K562 (cell line): ENCODE measurements around the gene VASH2. TPM values are rescaled to one million over a fixed set of nuclear protein-coding genes. Genes with fewer than 3 reads are reported as not detected.
A peak's percentile ranks its signal among the peaks of the same experiment; 100 is the strongest.

Experiments used
- C11orf30 ChIP-seq: fragments of 450-650 bp; IDR thresholded peaks from 2 replicates; pipeline ENCODE4 v1.6.1; 2016; ENCODE audit warnings: low read depth, mild to moderate bottlenecking
- CTCF ChIP-seq, 3 experiments: IDR thresholded peaks in 2 of 3; conservative IDR thresholded peaks in 1 of 3; 2 replicates each; pipeline ENCODE4 v1.5.1; 2011 to 2012; ENCODE audit warnings: low read length in 3 of 3, mild to moderate bottlenecking in 3 of 3, control low read depth in 2 of 3, improper control_type of control experiment in 1 of 3, inconsistent platforms in 1 of 3, low read depth in 1 of 3, mixed read lengths in 1 of 3, moderate library complexity in 1 of 3; ENCODE audit not compliant: insufficient read depth in 2 of 3
- NCOA2 ChIP-seq, 2 experiments: fragments of 450-650 bp; IDR thresholded peaks; 2 replicates each; pipeline ENCODE4 v1.6.1; 2018; ENCODE audit warnings: mild to moderate bottlenecking in 2 of 2, moderate library complexity in 1 of 2; ENCODE audit not compliant: partially characterized antibody in 2 of 2
- NFIC ChIP-seq: fragments of 450-650 bp; IDR thresholded peaks from 2 replicates; pipeline ENCODE4 v1.6.1; 2017; ENCODE audit warnings: mild to moderate bottlenecking, inconsistent platforms
- REST ChIP-seq, 2 experiments: fragments of 450-650 bp; formaldehyde crosslinking in 1 of 2; IDR thresholded peaks; 2 replicates each; pipeline versions ENCODE4 v1.4.0 to v1.6.1; 2014 to 2020; ENCODE audit warnings: mild to moderate bottlenecking in 2 of 2, borderline replicate concordance in 1 of 2, low read depth in 1 of 2
- SP1 ChIP-seq: sonication (generic); formaldehyde crosslinking; IDR thresholded peaks from 2 replicates; pipeline ENCODE4 v1.8.1; 2022; ENCODE audit warnings: mild to moderate bottlenecking, missing genetic modification reagents
- TBP ChIP-seq: optimal IDR thresholded peaks from 2 replicates; pipeline ENCODE3; 2011; ENCODE audit warnings: low read depth, low read length, improper control_type of control experiment
- THRB ChIP-seq: fragments of 450-650 bp; formaldehyde crosslinking; conservative IDR thresholded peaks from 2 replicates; pipeline ENCODE4 v1.4.0; 2022; ENCODE audit warnings: mild to moderate bottlenecking, missing genetic modification characterization
- ZMIZ1 ChIP-seq, 2 experiments: fragments of 150-350 bp in 1 of 2; IDR thresholded peaks; 2 replicates each; pipeline ENCODE4 v1.6.1; 2012 to 2016; ENCODE audit warnings: low read depth in 2 of 2, low read length in 2 of 2, mild to moderate bottlenecking in 1 of 2, moderate library complexity in 1 of 2
- ZNF695 ChIP-seq: fragments of 450-650 bp; formaldehyde crosslinking; IDR thresholded peaks from 2 replicates; pipeline ENCODE4 v1.4.0; 2020; ENCODE audit warnings: mild to moderate bottlenecking, moderate library complexity
- polyA plus RNA-seq, 8 experiments: library from polyadenylated mRNA; depleted of rRNA in 4 of 8; stranded (reverse) in 5 of 8; unstranded in 3 of 8; fragments of >200 nt; fragmentation: Nextera tagmentation in 2 of 8; fragmentation: Illumina TruSeq in 1 of 8; extraction: Ambion mirVana in 2 of 8; extraction: Trizol in 1 of 8; gene quantifications; 2 replicates each; pipeline versions ENCODE4 v1.2.1 to v1.2.3, GENCODE V29; 2011 to 2014; ENCODE audit warnings: inconsistent platforms in 1 of 8, missing spikeins in 1 of 8
- total RNA-seq, 7 experiments: library from RNA; depleted of rRNA in 6 of 7; stranded (reverse); fragments of >200 nt in 6 of 7; fragmentation: Illumina TruSeq in 2 of 7; extraction: Trizol in 2 of 7; gene quantifications; 2 replicates each; pipeline versions ENCODE4 v1.2.1 to v1.2.3, GENCODE V29; 2011 to 2021; ENCODE audit warnings: low replicate concordance in 1 of 7

The VASH2 gene
- total and polyA plus RNA-seq, 9 of the 15 experiments (the other 6 are each of a cell fraction or from before 2014, with no cell fraction given): 0.04 to 0.40 (median 0.10) TPM; not detected in 1

- peak; percentile 68; the same call in 1 of the 2 replicates for TF ChIP-seq REST (IDR thresholded peaks at IDR 0.05; ENCODE audit: borderline replicate concordance)
- TF ChIP-seq REST (CRISPR knock-in tag; IDR thresholded peaks at IDR 0.05; ENCODE audit: low read depth): no peak
- TF ChIP-seq NCOA2 (IDR thresholded peaks at IDR 0.05; ENCODE audit: partially characterized antibody in 2 of 2): no peak
- TF ChIP-seq ZNF695 (CRISPR knock-in tag): no peak
- TF ChIP-seq C11orf30: peak; percentile 24; the same call in 1 of the 2 replicates
- peak; percentile 75 to 83 (median 83) for TF ChIP-seq CTCF (IDR thresholded peaks at IDR 0.05 in 2 of 3, conservative IDR thresholded peaks at IDR 0.05 in 1 of 3; ENCODE audit: insufficient read depth in 2 of 3, low read depth in 1 of 3, low read length in 3 of 3)
- TF ChIP-seq SP1 (CRISPR knock-in tag): no peak
- no peak for TF ChIP-seq THRB (CRISPR knock-in tag)
- no peak for TF ChIP-seq ZMIZ1 (IDR thresholded peaks at IDR 0.05; ENCODE audit: low read depth in 2 of 2, low read length in 2 of 2)
- no peak for TF ChIP-seq TBP
- TF ChIP-seq NFIC: peak; percentile 99
These were observed 34.9 kb upstream of the VASH2 start (continued) for GRCh38 chr1:212915245-212916091.
